ENCODE measurements around the gene MRPL41.
"Not testable (repeated sequence)": the region's sequence is repeated elsewhere in the genome, so short reads cannot be mapped to it uniquely, and the experiment has no call there.

Gene MRPL41

GRCh38 chr9:137545123-137545522 is 6.6 kb upstream of the MRPL41 start:
- DNase-seq (ENCODE audit: insufficient read length), result no peak

DNA sequence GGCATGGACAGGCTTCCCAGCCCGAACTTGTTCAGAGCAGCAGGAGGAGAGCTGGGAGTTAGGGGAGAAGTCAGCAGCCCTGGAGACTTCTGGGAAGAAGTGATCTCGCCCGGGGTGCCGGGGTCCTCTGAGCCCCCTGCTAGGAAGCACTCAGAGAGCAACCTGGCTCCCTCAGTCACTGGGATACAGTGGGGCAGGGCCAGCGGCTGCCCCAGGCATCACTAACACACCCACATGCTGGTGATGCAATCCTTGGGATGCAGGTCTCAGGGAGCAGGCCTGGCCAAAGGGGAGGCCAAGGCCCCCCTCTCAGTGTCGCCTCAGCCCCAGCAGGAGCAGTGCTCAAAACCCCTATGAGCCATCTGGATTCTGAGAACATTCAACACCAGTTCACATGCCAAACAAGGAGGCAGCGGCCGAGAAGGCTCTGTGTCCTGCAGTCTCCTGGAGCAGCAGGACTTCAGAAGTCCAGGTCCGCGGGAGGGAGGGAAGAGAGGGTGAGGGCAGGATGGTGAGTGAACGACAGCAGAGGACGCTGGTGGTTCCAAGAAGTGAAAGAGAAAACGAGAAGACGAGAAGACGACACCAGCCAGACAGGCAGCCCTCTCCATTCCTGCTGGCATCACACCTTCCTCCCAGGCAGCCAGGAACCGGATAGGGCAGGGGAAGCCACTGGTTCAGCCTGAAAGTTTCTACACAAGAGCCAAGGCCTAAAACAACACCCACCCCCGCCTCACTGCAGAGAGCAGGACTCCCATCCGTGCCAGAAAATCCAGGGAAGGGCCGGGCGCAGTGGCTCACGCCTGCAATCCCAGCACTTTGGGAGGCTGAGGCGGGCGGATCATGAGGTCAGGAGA is 3.8 kb upstream of the MRPL41 start:
- no peak for DNase-seq (ENCODE audit: insufficient read length)
- FAIRE-seq, result no peak
- TF ChIP-seq POLR2A (IDR thresholded peaks at IDR 0.05; ENCODE audit: low read depth, low read length) (no peak), POLR2AphosphoS5 (IDR thresholded peaks at IDR 0.05; ENCODE audit: low read depth, low read length) (no peak), TAF1 (IDR thresholded peaks at IDR 0.05; ENCODE audit: borderline replicate concordance, low read depth, low read length) (no peak)

More at GRCh38 chr9:137545123-137545522, 6.6 kb upstream of the MRPL41 start:
- no peak for TF ChIP-seq POLR2A (IDR thresholded peaks at IDR 0.05; ENCODE audit: low read depth, low read length)
- no peak for TF ChIP-seq POLR2AphosphoS5 (IDR thresholded peaks at IDR 0.05; ENCODE audit: low read depth, low read length)
- no peak for TF ChIP-seq TAF1 (IDR thresholded peaks at IDR 0.05; ENCODE audit: borderline replicate concordance, low read depth, low read length)
- FAIRE-seq, result no peak

- peak; percentile 70 for FAIRE-seq
- peak; percentile 55 for DNase-seq (ENCODE audit: insufficient read length)
- no peak for TF ChIP-seq TAF1 (IDR thresholded peaks at IDR 0.05; ENCODE audit: borderline replicate concordance, low read depth, low read length)
- TF ChIP-seq POLR2AphosphoS5 (IDR thresholded peaks at IDR 0.05; ENCODE audit: low read depth, low read length), result no peak
- TF ChIP-seq POLR2A (IDR thresholded peaks at IDR 0.05; ENCODE audit: low read depth, low read length), result no peak
These were observed 1.5 kb upstream of the MRPL41 start, which contains the start of gene PNPLA7 for GRCh38 chr9:137550231-137550621. TSS of gene PNPLA7 (minus strand) at chr9:137550402. CDS start at chr9:137550197, 205 bp downstream.

DNA sequence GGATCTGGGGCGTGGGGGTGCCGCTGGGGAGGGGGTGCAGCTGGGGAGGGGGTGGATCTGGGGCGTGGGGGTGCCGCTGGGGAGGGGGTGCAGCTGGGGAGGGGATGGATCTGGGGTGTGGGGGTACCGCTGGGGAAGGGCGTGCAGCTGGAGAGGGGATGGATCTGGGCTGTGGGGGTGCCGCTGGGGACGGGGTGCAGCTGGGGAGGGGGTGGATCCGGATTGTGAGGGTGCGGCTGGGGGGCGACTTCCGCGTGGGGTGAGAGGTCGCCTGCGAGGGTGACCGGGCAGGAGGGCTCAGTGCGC is 768 bp upstream of the MRPL41 start:
- DNase-seq (ENCODE audit: insufficient read length); FAIRE-seq: not testable (repeated sequence)

GRCh38 chr9:137552022-137552768 is 516 bp downstream of the MRPL41 start:
- peak; percentile 58 for DNase-seq (ENCODE audit: insufficient read length)
- no peak for TF ChIP-seq TAF1 (IDR thresholded peaks at IDR 0.05; ENCODE audit: borderline replicate concordance, low read depth, low read length)
- no peak for TF ChIP-seq POLR2AphosphoS5 (IDR thresholded peaks at IDR 0.05; ENCODE audit: low read depth, low read length)
- no peak for TF ChIP-seq POLR2A (IDR thresholded peaks at IDR 0.05; ENCODE audit: low read depth, low read length)
- FAIRE-seq, result peak; percentile 87

- not testable (repeated sequence) for FAIRE-seq; DNase-seq (ENCODE audit: insufficient read length)
- 0 out of 2 replicates have a peak, but pooled peaks have one; percentile 11 for TF ChIP-seq POLR2AphosphoS5 (IDR thresholded peaks at IDR 0.05; ENCODE audit: low read depth, low read length)
These were observed 2.0 kb downstream of the MRPL41 start for GRCh38 chr9:137553654-137554053.

- DNase-seq (ENCODE audit: insufficient read length) (no peak), FAIRE-seq (no peak)
- TF ChIP-seq POLR2A (IDR thresholded peaks at IDR 0.05; ENCODE audit: low read depth, low read length) (no peak), TAF1 (IDR thresholded peaks at IDR 0.05; ENCODE audit: borderline replicate concordance, low read depth, low read length) (no peak), POLR2AphosphoS5 (IDR thresholded peaks at IDR 0.05; ENCODE audit: low read depth, low read length) (no peak)
These were observed 2.7 kb downstream of the MRPL41 start for GRCh38 chr9:137554349-137554748.

DNA sequence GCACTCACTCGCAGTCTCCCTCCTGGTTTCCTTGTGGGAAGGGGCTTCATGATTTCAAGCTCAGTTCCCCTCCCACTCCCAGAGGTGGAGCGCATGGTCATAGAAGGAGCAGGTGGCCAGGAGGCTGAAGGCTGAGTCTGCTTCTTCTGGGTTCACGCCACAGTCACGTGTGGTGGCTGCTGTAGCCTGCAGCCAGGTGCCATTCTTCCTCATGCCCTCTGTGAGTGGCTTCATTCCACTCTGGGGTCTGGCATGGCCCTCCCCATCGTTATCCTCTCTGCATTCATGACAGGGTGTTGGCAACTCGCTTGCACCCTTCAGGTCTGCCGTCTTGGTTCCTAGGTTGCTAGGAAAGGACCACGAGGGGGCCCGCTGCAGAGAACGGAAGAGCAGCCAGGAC is 3.5 kb downstream of the MRPL41 start:
- DNase-seq (ENCODE audit: insufficient read length) (no peak), FAIRE-seq (no peak)
- peak; percentile 35; the same call in 1 of the 2 replicates for TF ChIP-seq POLR2AphosphoS5 (IDR thresholded peaks at IDR 0.05; ENCODE audit: low read depth, low read length)
- TF ChIP-seq POLR2A (IDR thresholded peaks at IDR 0.05; ENCODE audit: low read depth, low read length), result 0 out of 2 replicates have a peak, but pooled peaks have one; percentile 23
- TF ChIP-seq TAF1 (IDR thresholded peaks at IDR 0.05; ENCODE audit: borderline replicate concordance, low read depth, low read length), result no peak

DNA sequence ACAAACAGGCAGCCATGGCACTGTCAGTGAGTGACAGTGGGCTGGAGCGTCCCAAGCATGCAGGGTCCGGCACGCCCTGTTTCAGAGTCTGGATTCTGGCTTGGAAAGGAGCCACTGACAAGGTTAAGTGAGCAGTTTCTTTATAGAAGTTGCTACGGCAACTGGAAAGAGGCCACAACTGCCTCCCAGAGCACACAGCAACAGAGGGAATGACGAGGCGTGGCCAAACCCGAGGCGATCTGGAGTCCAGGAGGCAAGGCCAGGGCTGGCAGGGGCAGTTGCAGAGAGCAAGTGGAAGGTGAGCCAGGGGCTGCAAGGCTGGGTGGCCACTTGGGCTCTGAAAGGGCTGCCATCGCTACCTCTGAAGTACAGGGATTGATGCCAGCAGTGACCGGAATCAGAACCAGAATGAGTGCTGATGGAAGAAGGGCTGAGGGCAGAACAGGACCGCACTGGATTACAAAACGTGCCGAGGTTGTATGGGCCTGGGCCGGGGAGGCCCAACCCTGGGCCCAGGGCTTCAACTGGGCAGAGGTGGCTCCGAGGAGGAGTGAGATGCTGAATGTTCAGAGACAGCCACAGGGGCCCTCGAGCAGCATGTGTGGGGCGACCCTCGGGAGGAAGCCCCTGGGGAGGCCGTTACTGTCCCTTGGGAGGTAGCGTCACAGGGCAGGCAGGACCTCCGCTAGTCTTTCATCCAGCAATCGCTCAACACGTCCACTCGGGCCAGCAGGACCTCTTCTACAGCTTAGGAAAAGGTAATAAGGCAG is 4.6 kb downstream of the MRPL41 start:
- no peak for DNase-seq (ENCODE audit: insufficient read length)
- FAIRE-seq, result no peak
- TF ChIP-seq POLR2AphosphoS5 (IDR thresholded peaks at IDR 0.05; ENCODE audit: low read depth, low read length) (0 out of 2 replicates have a peak, but pooled peaks have one; percentile 43), TAF1 (IDR thresholded peaks at IDR 0.05; ENCODE audit: borderline replicate concordance, low read depth, low read length) (no peak), POLR2A (IDR thresholded peaks at IDR 0.05; ENCODE audit: low read depth, low read length) (no peak)

- FAIRE-seq (no peak), DNase-seq (ENCODE audit: insufficient read length) (no peak)
- no peak for TF ChIP-seq POLR2A (IDR thresholded peaks at IDR 0.05; ENCODE audit: low read depth, low read length)
These were observed 6.4 kb downstream of the MRPL41 start for GRCh38 chr9:137558127-137558526.

DNA sequence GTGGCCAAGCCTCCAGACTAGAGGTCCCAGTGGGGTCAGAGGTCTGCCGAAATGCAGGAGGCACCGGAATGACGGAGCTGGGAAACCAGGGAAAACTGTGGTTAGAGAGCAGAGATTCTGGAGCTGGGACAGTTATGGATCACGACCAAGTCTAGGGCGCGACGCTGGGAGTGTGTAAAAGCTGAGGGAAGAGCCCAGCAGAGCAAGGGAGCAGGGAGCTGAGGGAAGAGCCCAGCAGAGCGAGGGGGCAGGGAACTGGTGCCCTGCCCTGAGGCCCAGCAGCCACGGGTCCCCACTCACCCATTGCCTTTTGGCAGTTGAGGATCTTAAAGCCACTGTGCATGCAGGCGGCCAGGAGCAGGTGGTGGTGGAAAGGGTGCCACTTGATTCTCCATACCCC is 12.5 kb downstream of the MRPL41 start:
- TF ChIP-seq POLR2AphosphoS5 (IDR thresholded peaks at IDR 0.05; ENCODE audit: low read depth, low read length), result no peak
- TF ChIP-seq POLR2A (IDR thresholded peaks at IDR 0.05; ENCODE audit: low read depth, low read length), result no peak
- TF ChIP-seq TAF1 (IDR thresholded peaks at IDR 0.05; ENCODE audit: borderline replicate concordance, low read depth, low read length), result no peak
- FAIRE-seq, result no peak
- no peak for DNase-seq (ENCODE audit: insufficient read length)

Measured in GM12892 (cell line).